Measurements from ENCODE around the gene DENND6B.

DNA sequence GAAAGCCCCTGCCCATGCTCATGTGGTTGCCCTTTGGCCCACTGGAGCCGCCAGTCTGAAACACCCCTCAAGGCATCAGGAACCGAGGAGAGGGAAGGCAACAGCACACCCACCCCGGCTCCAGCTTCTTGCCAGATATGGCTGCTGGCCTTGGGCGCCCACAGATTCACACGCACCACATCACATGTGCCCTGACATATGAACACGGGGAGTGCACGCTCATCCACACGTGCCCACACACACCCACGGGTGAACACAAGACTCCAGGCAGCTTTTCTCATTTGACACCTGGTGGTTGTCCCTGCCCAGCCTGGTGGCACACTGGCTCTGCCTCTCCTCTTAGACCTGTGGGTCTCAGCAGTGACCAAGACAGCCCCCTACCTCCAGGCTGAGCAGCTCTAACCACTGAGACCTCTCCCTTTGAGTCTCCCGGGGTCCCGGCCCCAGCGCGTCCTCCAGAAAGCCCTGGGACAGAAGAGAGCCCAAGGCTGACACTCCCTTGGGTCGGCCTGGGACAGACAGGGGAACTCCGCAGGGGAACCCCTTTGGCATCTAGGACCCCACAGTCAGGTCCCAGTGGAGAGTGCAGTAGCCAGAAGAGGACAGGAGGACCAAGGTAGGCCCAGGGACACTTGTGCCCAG, 62.6 kb downstream of the DENND6B start:
- TF ChIP-seq, protein P1, sequence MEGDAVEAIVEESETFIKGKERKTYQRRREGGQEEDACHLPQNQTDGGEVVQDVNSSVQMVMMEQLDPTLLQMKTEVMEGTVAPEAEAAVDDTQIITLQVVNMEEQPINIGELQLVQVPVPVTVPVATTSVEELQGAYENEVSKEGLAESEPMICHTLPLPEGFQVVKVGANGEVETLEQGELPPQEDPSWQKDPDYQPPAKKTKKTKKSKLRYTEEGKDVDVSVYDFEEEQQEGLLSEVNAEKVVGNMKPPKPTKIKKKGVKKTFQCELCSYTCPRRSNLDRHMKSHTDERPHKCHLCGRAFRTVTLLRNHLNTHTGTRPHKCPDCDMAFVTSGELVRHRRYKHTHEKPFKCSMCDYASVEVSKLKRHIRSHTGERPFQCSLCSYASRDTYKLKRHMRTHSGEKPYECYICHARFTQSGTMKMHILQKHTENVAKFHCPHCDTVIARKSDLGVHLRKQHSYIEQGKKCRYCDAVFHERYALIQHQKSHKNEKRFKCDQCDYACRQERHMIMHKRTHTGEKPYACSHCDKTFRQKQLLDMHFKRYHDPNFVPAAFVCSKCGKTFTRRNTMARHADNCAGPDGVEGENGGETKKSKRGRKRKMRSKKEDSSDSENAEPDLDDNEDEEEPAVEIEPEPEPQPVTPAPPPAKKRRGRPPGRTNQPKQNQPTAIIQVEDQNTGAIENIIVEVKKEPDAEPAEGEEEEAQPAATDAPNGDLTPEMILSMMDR (IDR thresholded peaks at IDR 0.05; ENCODE audit: low read length), result no peak
- no peak for TF ChIP-seq EZH2 (optimal IDR thresholded peaks at IDR 0.05; ENCODE audit: low read depth, low read length)

Measured in MM.1S (cell line).